Fibroblast of skin of left biceps (primary cell): ENCODE data around the gene BTNL2.
A peak's percentile ranks its signal among the peaks of the same experiment; 100 is the strongest.

Experiments
- DNase-seq, 2 experiments: peaks; one replicate each; pipeline ENCODE4 v3.0.0-alpha.2; 2013; ENCODE audit warnings: low read depth in 2 of 2

Gene BTNL2

GRCh38 chr6:32415521-32416019 lies 8.6 kb upstream of the BTNL2 start:
- peak; percentile 31 to 42 for DNase-seq

- peak in 1 of 2 experiments; percentile 26 for DNase-seq
Measured at GRCh38 chr6:32413427-32414047, 6.6 kb upstream of the BTNL2 start.

GRCh38 chr6:32411566-32412327 lies 4.8 kb upstream of the BTNL2 start:
- no peak for DNase-seq

- DNase-seq, result no peak
Measured at GRCh38 chr6:32410906-32411305, 3.9 kb upstream of the BTNL2 start.

- no peak for DNase-seq
Measured at GRCh38 chr6:32406197-32406596, 784 bp downstream of the BTNL2 start.

- DNase-seq, result no peak
Measured at GRCh38 chr6:32405656-32406055, 1.3 kb downstream of the BTNL2 start.

GRCh38 chr6:32402812-32403211 lies 4.2 kb downstream of the BTNL2 start:
- no peak for DNase-seq

- no peak for DNase-seq
Measured at GRCh38 chr6:32401284-32401963, 5.6 kb downstream of the BTNL2 start.

GRCh38 chr6:32397252-32397920 lies 9.6 kb downstream of the BTNL2 start:
- DNase-seq, result no peak

- no peak for DNase-seq
Measured at GRCh38 chr6:32396028-32396427, 11.0 kb downstream of the BTNL2 start.

GRCh38 chr6:32393665-32394420 lies 13.1 kb downstream of the BTNL2 start:
- no peak for DNase-seq

- DNase-seq, result no peak
Measured at GRCh38 chr6:32391505-32391904, 15.5 kb downstream of the BTNL2 start.

- no peak for DNase-seq
Measured at GRCh38 chr6:32387589-32388340, 19.2 kb downstream of the BTNL2 start.

GRCh38 chr6:32386040-32386439 lies 20.9 kb downstream of the BTNL2 start:
- DNase-seq, result no peak

- no peak for DNase-seq
Measured at GRCh38 chr6:32382757-32383420, 24.1 kb downstream of the BTNL2 start.

- DNase-seq, result no peak
Measured at GRCh38 chr6:32379545-32379944, 27.4 kb downstream of the BTNL2 start.

- no peak for DNase-seq
Measured at GRCh38 chr6:32375739-32376529, 31.0 kb downstream of the BTNL2 start.

GRCh38 chr6:32371803-32372202 lies 35.2 kb downstream of the BTNL2 start, which contains the start of gene TSBP1:
TSS of gene TSBP1 (minus strand) at chr6:32371903. CDS start at chr6:32371706, 197 bp downstream.
- no peak for DNase-seq

- no peak for DNase-seq
Measured at GRCh38 chr6:32371229-32371628, 35.8 kb downstream of the BTNL2 start.
